ENCODE results near the gene COL24A1.

COL24A1 gene

GRCh38 chr1:86190873-86191272 lies 34.3 kb upstream of the COL24A1 start:
- no peak for DNase-seq (ENCODE audit: extremely low read depth, insufficient read length)
- Histone ChIP-seq H3K27me3 (replicated peaks; ENCODE audit: control insufficient read depth, insufficient read depth, low read length) (no peaks in the 10 kb centered on the region), H3K36me3 (ENCODE audit: control insufficient read depth, insufficient read depth, low read length) (no peaks in the 10 kb centered on the region), H3K4me3 (replicated peaks; ENCODE audit: low read depth, low read length) (no peak overlapping the region)
- TF ChIP-seq CTCF (IDR thresholded peaks at IDR 0.05; ENCODE audit: insufficient read depth, low read length, poor library complexity, severe bottlenecking), result no peak

GRCh38 chr1:86184426-86184825 lies 27.9 kb upstream of the COL24A1 start:
- H3K27me3 ChIP-seq (replicated peaks; ENCODE audit: control insufficient read depth, insufficient read depth, low read length), result no peaks in the 10 kb centered on the region
- no peak overlapping the region for H3K4me3 ChIP-seq (replicated peaks; ENCODE audit: low read depth, low read length)

GRCh38 chr1:86183810-86184209 lies 27.2 kb upstream of the COL24A1 start:
- DNase-seq (ENCODE audit: extremely low read depth, insufficient read length), result no peak
- no peak for TF ChIP-seq CTCF (IDR thresholded peaks at IDR 0.05; ENCODE audit: insufficient read depth, low read length, poor library complexity, severe bottlenecking)
- Histone ChIP-seq H3K36me3 (ENCODE audit: control insufficient read depth, insufficient read depth, low read length) (no peaks in the 10 kb centered on the region), H3K27me3 (replicated peaks; ENCODE audit: control insufficient read depth, insufficient read depth, low read length) (no peaks in the 10 kb centered on the region), H3K4me3 (replicated peaks; ENCODE audit: low read depth, low read length) (no peak overlapping the region)

More at GRCh38 chr1:86184426-86184825, 27.9 kb upstream of the COL24A1 start:
- H3K36me3 ChIP-seq (ENCODE audit: control insufficient read depth, insufficient read depth, low read length), result no peaks in the 10 kb centered on the region
- no peak for DNase-seq (ENCODE audit: extremely low read depth, insufficient read length)
- no peak for TF ChIP-seq CTCF (IDR thresholded peaks at IDR 0.05; ENCODE audit: insufficient read depth, low read length, poor library complexity, severe bottlenecking)

- no peak for DNase-seq (ENCODE audit: extremely low read depth, insufficient read length)
- H3K27me3 ChIP-seq (replicated peaks; ENCODE audit: control insufficient read depth, insufficient read depth, low read length), result no peaks in the 10 kb centered on the region
- no peaks in the 10 kb centered on the region for H3K36me3 ChIP-seq (ENCODE audit: control insufficient read depth, insufficient read depth, low read length)
- no peak overlapping the region for H3K4me3 ChIP-seq (replicated peaks; ENCODE audit: low read depth, low read length)
- no peak for TF ChIP-seq CTCF (IDR thresholded peaks at IDR 0.05; ENCODE audit: insufficient read depth, low read length, poor library complexity, severe bottlenecking)
These were observed 19.7 kb upstream of the COL24A1 start for GRCh38 chr1:86176226-86176625.

- H3K36me3 ChIP-seq (ENCODE audit: control insufficient read depth, insufficient read depth, low read length), result no peaks in the 10 kb centered on the region
- no peaks in the 10 kb centered on the region for H3K27me3 ChIP-seq (replicated peaks; ENCODE audit: control insufficient read depth, insufficient read depth, low read length)
- H3K4me3 ChIP-seq (replicated peaks; ENCODE audit: low read depth, low read length), result no peak overlapping the region
- TF ChIP-seq CTCF (IDR thresholded peaks at IDR 0.05; ENCODE audit: insufficient read depth, low read length, poor library complexity, severe bottlenecking), result no peak
- no peak for DNase-seq (ENCODE audit: extremely low read depth, insufficient read length)
These were observed 19.2 kb upstream of the COL24A1 start for GRCh38 chr1:86175756-86176155.

GRCh38 chr1:86169625-86170024 lies 13.1 kb upstream of the COL24A1 start:
- Histone ChIP-seq H3K4me3 (replicated peaks; ENCODE audit: low read depth, low read length) (no peak overlapping the region), H3K36me3 (ENCODE audit: control insufficient read depth, insufficient read depth, low read length) (no peaks in the 10 kb centered on the region), H3K27me3 (replicated peaks; ENCODE audit: control insufficient read depth, insufficient read depth, low read length) (no peaks in the 10 kb centered on the region)
- no peak for TF ChIP-seq CTCF (IDR thresholded peaks at IDR 0.05; ENCODE audit: insufficient read depth, low read length, poor library complexity, severe bottlenecking)
- DNase-seq (ENCODE audit: extremely low read depth, insufficient read length), result no peak
